D721Med (cell line): ENCODE measurements around the gene PARM1.
"Not testable (repeated sequence)": the region's sequence is repeated elsewhere in the genome, so short reads cannot be mapped to it uniquely, and the experiment has no call there.

Source experiments
- DNase-seq: peaks from one replicate; pipeline ENCODE4 v3.0.0; 2011; ENCODE audit warnings: low spot score; ENCODE audit not compliant: insufficient read length
- FAIRE-seq: peaks from 2 replicates; lab custom pipeline; 2011; peaks lifted over from hg19 to GRCh38; lab: Jason Lieb, UNC
- TF ChIP-seq, protein P1 (sequence below): IDR thresholded peaks from 2 replicates; pipeline ENCODE4 v1.5.1; 2012; ENCODE audit warnings: mild to moderate bottlenecking, control low read depth; ENCODE audit not compliant: insufficient read depth; ENCODE audit errors: missing control alignments

PARM1 gene

DNA sequence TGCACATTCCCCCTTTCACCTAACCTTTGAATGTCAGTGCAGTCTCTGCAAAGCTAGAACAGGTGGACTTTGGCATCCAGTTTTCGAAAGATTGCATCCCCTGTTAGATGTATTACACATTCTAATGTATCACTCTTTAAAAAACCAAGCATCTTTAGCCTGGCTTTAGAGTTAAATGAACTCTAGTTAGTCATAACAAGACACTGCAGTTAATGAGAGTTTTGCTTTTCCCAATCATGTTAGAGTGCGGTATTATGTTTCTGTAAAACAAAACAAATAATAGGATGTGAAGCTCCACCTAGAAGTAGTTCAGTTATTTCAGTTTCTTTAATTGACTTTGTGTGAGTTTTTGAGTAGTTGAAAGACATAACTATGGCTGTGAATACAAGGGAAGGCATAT lies 42.2 kb downstream of the PARM1 start:
- FAIRE-seq (no peak), DNase-seq (no peak)
- TF ChIP-seq, protein P1, sequence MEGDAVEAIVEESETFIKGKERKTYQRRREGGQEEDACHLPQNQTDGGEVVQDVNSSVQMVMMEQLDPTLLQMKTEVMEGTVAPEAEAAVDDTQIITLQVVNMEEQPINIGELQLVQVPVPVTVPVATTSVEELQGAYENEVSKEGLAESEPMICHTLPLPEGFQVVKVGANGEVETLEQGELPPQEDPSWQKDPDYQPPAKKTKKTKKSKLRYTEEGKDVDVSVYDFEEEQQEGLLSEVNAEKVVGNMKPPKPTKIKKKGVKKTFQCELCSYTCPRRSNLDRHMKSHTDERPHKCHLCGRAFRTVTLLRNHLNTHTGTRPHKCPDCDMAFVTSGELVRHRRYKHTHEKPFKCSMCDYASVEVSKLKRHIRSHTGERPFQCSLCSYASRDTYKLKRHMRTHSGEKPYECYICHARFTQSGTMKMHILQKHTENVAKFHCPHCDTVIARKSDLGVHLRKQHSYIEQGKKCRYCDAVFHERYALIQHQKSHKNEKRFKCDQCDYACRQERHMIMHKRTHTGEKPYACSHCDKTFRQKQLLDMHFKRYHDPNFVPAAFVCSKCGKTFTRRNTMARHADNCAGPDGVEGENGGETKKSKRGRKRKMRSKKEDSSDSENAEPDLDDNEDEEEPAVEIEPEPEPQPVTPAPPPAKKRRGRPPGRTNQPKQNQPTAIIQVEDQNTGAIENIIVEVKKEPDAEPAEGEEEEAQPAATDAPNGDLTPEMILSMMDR: no peak

DNA sequence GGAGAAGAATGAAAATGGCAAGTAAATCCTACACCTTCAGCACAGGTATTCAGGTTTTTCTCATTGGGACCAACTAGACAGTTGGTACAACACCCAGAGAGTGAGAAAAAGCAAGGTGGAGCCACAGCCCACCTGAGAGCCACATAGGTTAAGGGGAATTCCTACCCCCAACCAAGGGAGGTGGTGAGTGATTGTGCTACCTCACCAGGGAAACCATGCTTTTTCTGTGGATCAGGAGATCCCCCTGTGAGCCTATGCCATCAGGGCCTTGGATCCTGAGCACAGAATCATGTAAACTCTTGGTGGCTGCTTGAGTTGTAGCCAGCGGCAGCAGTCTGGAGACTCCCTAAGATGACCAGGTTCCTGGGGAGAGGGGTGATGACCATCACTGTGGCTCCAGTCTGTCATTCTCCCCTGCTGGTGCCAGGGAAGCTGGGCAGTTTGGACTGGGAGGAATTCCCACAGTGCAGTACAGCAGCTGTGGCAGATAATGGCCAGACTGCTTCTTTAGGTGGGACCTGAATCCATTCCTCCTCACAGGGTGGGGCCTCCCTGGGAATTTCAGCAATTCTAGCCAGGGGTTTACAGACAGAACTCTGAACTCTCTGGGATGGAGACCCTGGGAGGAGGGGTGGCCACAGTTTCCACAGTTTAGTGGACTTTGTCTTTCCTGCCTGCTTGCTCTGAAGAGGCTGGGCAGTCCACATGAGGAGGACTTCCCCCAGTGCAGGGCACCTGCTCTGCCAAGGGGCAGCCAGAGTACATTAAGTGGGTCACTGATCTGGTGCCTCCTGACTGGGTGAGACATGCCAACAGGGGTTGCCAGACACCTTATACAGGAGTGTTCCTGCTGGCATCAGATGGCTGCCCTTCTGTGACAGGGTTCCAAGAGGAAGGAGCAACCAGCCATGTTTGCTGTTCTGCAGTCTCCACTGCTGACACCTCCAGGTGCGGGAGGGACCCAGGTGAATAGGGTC lies 43.2 kb downstream of the PARM1 start:
- no peak for FAIRE-seq
- TF ChIP-seq, protein P1: no peak
- DNase-seq: no peak

GRCh38 chr4:74982546-74983252 lies 49.8 kb downstream of the PARM1 start:
- TF ChIP-seq, protein P1: no peak
- FAIRE-seq (no peak), DNase-seq (no peak)

GRCh38 chr4:74983253-74983635 lies 50.3 kb downstream of the PARM1 start:
- TF ChIP-seq, protein P1: no peak
- FAIRE-seq (no peak), DNase-seq (no peak)

DNA sequence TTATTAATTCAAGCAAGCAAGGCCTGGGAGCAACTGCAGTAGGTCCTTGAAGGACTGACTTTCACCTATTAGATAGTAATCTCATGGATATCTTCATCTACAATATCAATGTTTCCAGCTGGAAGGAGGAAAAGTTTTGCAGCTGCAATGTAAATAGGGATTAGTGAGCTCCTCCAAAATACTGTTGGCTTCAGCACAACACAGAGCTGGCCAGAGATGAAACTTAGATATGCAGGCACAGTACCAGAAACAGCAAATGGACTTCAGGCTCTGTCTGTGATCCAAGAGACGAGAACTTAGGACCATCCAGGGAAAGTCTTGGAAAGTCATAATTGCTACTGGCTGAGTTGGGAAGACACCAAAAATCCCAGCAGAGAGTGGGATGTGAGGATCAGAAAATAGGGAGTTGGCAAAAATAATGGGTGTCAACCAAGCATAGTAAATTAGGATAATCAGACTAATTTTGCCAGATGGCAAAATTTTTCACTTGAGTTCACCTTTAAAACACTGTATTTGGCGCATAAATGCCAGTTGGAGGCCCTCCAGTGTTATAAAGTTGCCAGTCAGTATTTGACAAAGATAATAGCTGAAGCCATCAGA lies 57.5 kb downstream of the PARM1 start:
- FAIRE-seq (no peak), DNase-seq (no peak)
- TF ChIP-seq, protein P1: no peak

GRCh38 chr4:74994436-74994835 lies 61.5 kb downstream of the PARM1 start:
- not testable (repeated sequence) for DNase-seq, FAIRE-seq

DNA sequence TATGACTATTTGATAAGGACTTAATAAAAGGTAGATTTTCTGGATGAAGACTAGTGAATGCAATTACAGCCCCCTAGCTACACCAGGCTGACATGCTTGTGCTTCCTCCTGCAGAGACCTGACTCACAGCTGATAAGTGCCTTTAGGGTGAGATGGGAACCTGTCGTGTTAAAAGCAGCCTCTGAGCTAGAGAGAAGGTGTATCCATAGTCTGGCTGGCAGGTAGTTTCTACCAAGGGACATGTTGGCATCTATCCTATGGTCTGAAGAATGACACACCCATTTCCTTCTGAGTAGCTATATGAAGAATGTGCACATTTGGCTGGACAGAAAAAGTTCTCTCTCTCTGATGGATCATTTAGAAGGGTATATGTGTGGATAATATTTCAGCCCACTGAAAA lies 64.1 kb downstream of the PARM1 start:
- no peak for FAIRE-seq
- TF ChIP-seq, protein P1: no peak
- no peak for DNase-seq
